ENCODE data around the gene G0S2.

Gene G0S2

DNA sequence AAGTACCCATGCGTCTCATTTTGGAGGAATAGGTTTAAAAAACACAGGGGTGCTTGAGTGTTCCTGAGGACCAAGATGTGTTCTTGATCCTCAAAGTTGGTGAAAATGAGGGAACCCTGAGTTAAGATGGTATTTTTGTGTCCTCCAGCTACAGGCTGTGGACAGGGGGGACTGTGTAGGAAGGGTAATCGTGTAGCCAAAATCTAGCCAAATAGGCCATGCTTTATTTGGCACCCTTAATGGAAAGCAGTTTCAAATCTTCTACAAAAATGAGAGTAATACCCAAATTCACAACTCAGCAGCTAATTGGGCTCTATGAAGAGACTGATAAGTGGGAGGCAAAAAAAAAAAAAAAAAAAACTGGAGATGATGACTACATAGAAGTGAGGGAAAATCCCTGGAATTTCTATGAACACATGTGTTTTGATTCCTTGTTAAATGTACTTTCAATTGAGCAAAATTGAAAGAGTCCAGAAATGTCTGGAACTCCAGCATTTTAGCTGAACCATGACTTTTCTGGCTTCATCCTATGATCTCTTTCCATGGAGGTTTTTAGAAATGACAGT, 29.9 kb downstream of the G0S2 start:
- Histone ChIP-seq H3K4me3 (no peak overlapping the region), H3K9me3 (no peaks in the 10 kb centered on the region), H3K36me3 (replicated peaks) (no peaks in the 10 kb centered on the region), H3K27me3 (ENCODE audit: low read depth) (peaks cover 2% of the 10 kb centered on the region; the same call in 1 of the 2 replicates), H3K4me1 (no peaks in the 10 kb centered on the region)
- in situ Hi-C loops (cut with MboI; ENCODE audit: low sequenced_read_pairs): no loop called here
- no peak for DNase-seq (ENCODE audit: low spot score in 2 of 2)

DNA sequence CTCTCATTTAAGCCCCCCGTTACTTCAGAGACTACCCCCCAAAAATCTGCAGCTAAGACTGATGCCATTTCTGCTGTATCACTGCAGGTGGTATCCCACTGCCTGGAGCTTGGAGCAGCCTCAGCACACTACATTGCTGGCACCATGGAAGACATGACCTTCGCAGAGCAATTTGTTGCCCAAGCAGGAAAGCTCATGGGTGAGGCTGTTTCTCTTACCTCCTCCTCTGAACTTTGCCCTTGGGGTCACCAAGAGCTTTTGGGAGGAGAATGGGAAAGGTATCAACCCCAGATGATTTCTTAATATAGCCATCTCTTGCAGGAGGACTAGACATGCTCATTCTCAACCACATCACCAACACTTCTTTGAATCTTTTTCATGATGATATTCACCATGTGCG, 31.4 kb downstream of the G0S2 start:
- Histone ChIP-seq H3K4me1 (no peaks in the 10 kb centered on the region), H3K9me3 (no peaks in the 10 kb centered on the region), H3K4me3 (no peak overlapping the region), H3K27me3 (ENCODE audit: low read depth) (peaks cover 2% of the 10 kb centered on the region; the same call in 1 of the 2 replicates), H3K36me3 (replicated peaks) (no peaks in the 10 kb centered on the region)
- in situ Hi-C loops (cut with MboI; ENCODE audit: low sequenced_read_pairs): no loop called here
- no peak for DNase-seq (ENCODE audit: low spot score in 2 of 2)

DNA sequence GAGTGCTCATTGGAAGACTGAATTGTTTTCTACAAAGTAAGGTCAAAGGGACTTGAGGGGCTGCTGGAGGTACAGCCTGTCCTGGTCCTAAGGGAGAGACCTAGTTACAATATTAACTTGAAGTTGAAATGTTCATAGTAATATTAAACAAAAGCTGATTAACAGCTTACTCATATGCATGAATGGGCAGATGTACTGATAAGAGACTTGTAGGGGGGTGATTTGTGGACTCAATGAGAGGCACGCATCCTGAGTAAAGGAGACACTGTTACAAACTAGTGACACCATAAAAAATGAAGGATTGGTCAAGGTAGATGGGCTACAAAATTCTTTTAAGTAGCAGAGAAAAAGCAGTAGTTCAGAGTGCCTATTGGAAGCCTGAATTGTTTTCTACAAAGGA, 32.1 kb downstream of the G0S2 start:
- no peaks in the 10 kb centered on the region for H3K36me3 ChIP-seq (replicated peaks)
- no peak overlapping the region for H3K4me3 ChIP-seq
- DNase-seq (ENCODE audit: low spot score in 2 of 2): no peak
- peaks cover 2% of the 10 kb centered on the region; the same call in 1 of the 2 replicates for H3K27me3 ChIP-seq (ENCODE audit: low read depth)
- no peaks in the 10 kb centered on the region for H3K9me3 ChIP-seq
- in situ Hi-C loops (cut with MboI; ENCODE audit: low sequenced_read_pairs): no loop called here
- no peaks in the 10 kb centered on the region for H3K4me1 ChIP-seq

DNA sequence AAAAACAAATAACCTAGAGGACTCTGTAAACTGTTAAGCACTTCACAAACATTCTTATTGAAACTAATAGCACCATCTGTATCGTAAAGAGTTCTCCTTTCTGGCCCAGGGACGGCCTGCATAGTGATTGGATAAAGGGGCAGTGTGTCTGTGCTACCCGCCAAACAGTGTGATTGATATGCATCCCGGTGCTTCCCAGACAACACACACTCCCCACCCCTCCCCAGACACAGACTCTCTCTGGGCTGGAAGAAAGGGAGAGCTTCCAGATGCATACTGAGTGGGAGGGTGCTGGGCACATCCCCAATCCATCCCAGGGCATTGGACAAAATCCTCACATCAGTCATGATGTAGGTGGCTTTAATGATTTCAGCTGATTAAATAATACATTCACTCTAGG, 33.1 kb downstream of the G0S2 start:
- Histone ChIP-seq H3K4me1 (no peaks in the 10 kb centered on the region), H3K9me3 (no peaks in the 10 kb centered on the region), H3K27me3 (ENCODE audit: low read depth) (peaks cover 2% of the 10 kb centered on the region; the same call in 1 of the 2 replicates), H3K4me3 (no peak overlapping the region), H3K36me3 (replicated peaks) (no peaks in the 10 kb centered on the region)
- in situ Hi-C loops (cut with MboI; ENCODE audit: low sequenced_read_pairs): no loop called here
- DNase-seq (ENCODE audit: low spot score in 2 of 2): no peak

DNA sequence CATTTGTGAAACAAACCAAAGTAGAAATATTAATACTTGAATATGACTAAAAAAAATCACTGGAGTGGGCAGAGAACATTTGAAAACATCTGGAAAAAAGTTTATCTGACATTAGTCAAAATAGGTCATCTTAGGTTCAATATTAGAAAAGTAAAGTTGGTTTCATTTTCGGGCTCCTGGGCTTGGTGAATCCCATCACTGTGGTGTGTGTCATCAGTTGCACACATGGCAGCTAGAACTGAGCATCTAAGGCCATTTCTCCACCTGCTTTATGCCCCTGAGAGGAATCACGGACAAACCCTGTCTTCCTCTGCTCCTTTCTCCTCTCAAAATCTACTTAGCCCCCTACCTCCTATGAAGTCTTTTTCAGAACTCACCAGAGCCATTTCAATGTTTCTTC, 34.9 kb downstream of the G0S2 start:
- in situ Hi-C loops (cut with MboI; ENCODE audit: low sequenced_read_pairs): no loop called here
- DNase-seq (ENCODE audit: low spot score in 2 of 2): no peak
- Histone ChIP-seq H3K36me3 (replicated peaks) (no peaks in the 10 kb centered on the region), H3K9me3 (no peaks in the 10 kb centered on the region), H3K27me3 (ENCODE audit: low read depth) (peaks cover 4% of the 10 kb centered on the region), H3K4me1 (no peaks in the 10 kb centered on the region), H3K4me3 (no peak overlapping the region)

DNA sequence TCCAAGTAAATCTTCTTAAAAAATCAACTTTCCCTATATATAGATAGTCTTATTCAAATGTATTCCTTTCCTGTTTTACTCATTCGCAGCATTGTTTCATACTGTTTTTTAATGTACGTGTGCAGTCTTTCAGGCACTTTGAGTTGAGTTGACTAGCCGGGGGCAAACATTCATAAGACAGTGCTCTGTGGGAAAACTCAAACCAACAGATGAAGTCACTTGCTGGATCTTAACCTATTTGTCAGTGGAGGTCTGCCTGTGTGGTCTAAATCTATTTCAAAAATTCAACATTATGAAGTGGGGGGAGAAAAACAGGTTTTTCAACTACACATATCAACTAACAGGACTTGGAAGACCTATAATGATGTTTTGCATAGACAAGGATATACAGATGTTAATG, 35.6 kb downstream of the G0S2 start:
- H3K4me3 ChIP-seq: no peak overlapping the region
- no peaks in the 10 kb centered on the region for H3K36me3 ChIP-seq (replicated peaks)
- no peak for DNase-seq (ENCODE audit: low spot score in 2 of 2)
- in situ Hi-C loops (cut with MboI; ENCODE audit: low sequenced_read_pairs): no loop called here
- H3K4me1 ChIP-seq: no peaks in the 10 kb centered on the region
- H3K27me3 ChIP-seq (ENCODE audit: low read depth): peaks cover 4% of the 10 kb centered on the region
- no peaks in the 10 kb centered on the region for H3K9me3 ChIP-seq

DNA sequence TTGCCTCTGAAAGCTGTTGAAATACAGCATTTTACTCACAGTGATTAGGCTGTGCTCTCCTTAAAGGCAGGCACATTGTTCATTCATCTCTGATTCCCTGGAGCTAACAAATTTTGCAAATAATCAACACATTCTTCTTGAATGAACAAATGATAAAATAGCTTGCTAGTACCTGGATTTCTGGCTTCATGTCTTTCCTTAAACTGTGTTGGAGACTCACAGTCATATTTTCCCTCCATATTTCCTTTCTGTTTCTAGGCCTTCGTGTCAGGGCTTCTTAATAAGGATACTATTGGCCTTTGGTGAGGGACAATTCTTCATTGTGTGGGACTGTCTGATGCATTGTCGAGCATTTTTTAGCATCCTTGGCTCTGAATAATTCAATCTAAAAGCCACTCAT, 39.1 kb downstream of the G0S2 start:
- H3K36me3 ChIP-seq (replicated peaks): no peaks in the 10 kb centered on the region
- no peaks in the 10 kb centered on the region for H3K4me1 ChIP-seq
- no peak for DNase-seq (ENCODE audit: low spot score in 2 of 2)
- H3K9me3 ChIP-seq: no peaks in the 10 kb centered on the region
- peaks cover 4% of the 10 kb centered on the region for H3K27me3 ChIP-seq (ENCODE audit: low read depth)
- in situ Hi-C loops (cut with MboI; ENCODE audit: low sequenced_read_pairs): no loop called here
- no peak overlapping the region for H3K4me3 ChIP-seq

DNA sequence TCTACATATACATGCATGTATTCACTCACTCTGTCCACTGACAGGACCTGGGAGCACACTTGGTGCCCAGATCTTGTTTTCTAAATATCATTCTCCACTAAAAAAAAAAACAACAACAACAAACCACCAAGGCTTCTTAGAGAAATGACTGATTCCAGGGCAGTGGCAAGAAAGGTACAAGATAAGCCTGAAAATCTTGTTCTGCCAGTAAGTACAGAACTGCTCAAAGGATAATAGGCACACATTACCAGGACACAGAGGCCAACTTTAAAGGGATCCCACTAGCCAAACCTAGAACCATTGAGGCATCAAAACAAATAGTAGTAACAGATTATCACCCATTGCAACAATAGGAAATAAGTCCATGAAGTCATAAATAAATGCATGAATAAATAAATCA, 40.1 kb downstream of the G0S2 start:
- no peak overlapping the region for H3K4me3 ChIP-seq
- no peaks in the 10 kb centered on the region for H3K4me1 ChIP-seq
- H3K9me3 ChIP-seq: no peaks in the 10 kb centered on the region
- no peaks in the 10 kb centered on the region for H3K36me3 ChIP-seq (replicated peaks)
- DNase-seq (ENCODE audit: low spot score in 2 of 2): no peak
- peaks cover 4% of the 10 kb centered on the region; the same call in 1 of the 2 replicates for H3K27me3 ChIP-seq (ENCODE audit: low read depth)
- in situ Hi-C loops (cut with MboI; ENCODE audit: low sequenced_read_pairs): no loop called here

DNA sequence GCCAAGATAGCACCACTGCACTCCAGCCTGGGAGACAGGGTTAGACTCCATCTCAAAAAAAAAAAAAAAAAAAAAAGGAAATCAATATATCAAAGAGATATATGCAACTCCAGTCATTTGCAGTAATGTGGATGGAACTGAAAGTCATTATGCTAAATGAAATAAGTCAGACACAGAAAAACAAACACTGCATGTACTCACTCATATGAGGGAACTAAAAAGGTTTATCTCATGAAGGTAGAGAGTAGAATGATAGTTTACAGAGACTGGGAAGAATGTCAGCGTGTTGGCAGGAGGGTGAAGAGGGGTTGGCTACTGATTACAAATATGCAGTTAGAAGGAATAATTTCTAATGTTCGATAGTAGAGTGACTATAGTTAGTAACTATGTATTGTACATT, 42.6 kb downstream of the G0S2 start:
- in situ Hi-C loops (cut with MboI; ENCODE audit: low sequenced_read_pairs): no loop called here
- Histone ChIP-seq H3K27me3 (ENCODE audit: low read depth) (peaks cover 4% of the 10 kb centered on the region; the same call in 1 of the 2 replicates), H3K36me3 (replicated peaks) (no peaks in the 10 kb centered on the region)

DNA sequence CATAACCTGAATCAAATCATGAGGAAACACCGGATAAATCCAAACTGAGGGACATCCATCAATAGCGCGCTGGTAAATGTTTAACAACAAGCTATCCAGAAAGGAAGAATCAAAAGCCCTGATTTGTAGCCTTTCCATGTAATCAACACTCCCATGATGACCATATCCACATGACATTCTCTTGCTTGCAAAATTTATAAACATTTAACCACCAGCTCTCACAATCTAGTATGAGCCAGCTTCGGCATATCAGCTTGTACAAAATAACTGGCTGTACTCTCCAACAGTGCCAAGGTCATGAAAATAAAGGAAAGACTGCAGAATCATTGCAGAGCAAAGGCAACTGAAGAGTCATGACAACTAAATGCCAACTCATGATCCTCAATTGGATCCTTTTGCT, 45.1 kb downstream of the G0S2 start:
- in situ Hi-C loops (cut with MboI; ENCODE audit: low sequenced_read_pairs): no loop called here
- Histone ChIP-seq H3K4me3 (no peak overlapping the region), H3K4me1 (no peaks in the 10 kb centered on the region), H3K27me3 (ENCODE audit: low read depth) (no peaks in the 10 kb centered on the region), H3K36me3 (replicated peaks) (no peaks in the 10 kb centered on the region), H3K9me3 (no peaks in the 10 kb centered on the region)
- DNase-seq (ENCODE audit: low spot score in 2 of 2): no peak

More for the DNA sequence above, 42.6 kb downstream of the G0S2 start:
- H3K9me3 ChIP-seq: no peaks in the 10 kb centered on the region
- DNase-seq (ENCODE audit: low spot score in 2 of 2): no peak
- no peak overlapping the region for H3K4me3 ChIP-seq
- H3K4me1 ChIP-seq: no peaks in the 10 kb centered on the region

DNA sequence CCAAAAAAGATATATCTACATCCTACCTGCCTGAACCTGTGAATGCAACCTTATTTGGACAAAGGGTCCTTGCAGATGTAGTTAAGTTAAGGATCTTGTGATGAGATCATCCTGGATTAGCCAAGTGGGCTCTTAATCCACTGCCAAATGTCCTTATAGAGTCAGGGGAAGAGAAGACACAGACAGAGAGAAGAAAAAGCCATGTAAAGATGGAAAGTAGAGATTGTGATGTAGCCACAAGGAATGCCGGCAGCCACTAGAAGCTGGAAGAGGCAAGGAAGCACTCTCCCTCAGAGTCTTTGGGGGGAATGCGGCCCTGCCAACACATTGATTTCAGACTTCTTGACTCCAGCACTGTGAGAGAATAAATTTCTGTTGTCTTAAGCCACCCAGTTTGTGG, 45.6 kb downstream of the G0S2 start:
- Histone ChIP-seq H3K27me3 (ENCODE audit: low read depth) (no peaks in the 10 kb centered on the region), H3K9me3 (no peaks in the 10 kb centered on the region), H3K36me3 (replicated peaks) (no peaks in the 10 kb centered on the region), H3K4me3 (no peak overlapping the region), H3K4me1 (no peaks in the 10 kb centered on the region)
- in situ Hi-C loops (cut with MboI; ENCODE audit: low sequenced_read_pairs): no loop called here
- no peak for DNase-seq (ENCODE audit: low spot score in 2 of 2)

DNA sequence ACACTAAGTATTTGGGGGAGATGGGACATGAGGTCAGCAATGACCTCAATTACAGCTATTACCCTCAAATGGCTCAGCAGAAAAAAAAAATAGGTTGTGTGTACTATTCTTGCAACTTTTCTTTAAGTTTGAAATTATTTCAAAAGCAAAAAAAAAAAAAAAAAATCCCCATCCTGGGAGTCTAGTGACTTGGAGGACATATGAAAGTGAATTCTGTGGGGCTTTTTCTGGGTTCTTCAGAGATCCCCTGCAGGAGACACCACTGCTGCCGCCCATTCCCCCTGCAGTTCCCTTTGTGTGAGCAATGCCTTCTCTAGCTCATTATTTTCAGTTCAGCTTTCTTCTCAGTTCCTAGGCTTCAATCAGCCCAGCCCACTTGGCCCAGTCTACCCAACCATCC, 46.1 kb downstream of the G0S2 start:
- in situ Hi-C loops (cut with MboI; ENCODE audit: low sequenced_read_pairs): no loop called here
- H3K27me3 ChIP-seq (ENCODE audit: low read depth): no peaks in the 10 kb centered on the region
- no peaks in the 10 kb centered on the region for H3K4me1 ChIP-seq
- H3K36me3 ChIP-seq (replicated peaks): no peaks in the 10 kb centered on the region
- no peak overlapping the region for H3K4me3 ChIP-seq
- no peak for DNase-seq (ENCODE audit: low spot score in 2 of 2)
- H3K9me3 ChIP-seq: no peaks in the 10 kb centered on the region

DNA sequence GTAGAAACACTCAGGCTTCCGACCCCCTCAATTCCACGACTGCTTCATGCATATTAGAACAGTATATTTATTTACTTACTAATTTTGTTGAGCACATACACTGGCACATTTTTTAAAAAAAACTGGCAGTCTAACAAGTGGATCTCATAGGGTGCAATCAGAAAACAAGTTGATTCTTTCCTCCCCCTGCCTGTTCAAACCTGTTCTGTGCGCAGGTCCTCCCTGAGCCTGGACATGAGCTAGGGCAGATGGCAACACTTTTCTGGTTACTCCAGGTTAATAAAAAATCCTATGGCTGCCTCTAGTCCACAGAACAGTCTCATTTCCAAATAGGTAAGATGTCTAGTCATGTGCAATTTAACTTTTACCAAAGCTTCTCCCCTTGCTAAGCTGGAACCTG, 48.1 kb downstream of the G0S2 start:
- Histone ChIP-seq H3K4me1 (no peaks in the 10 kb centered on the region), H3K36me3 (replicated peaks) (no peaks in the 10 kb centered on the region)
- in situ Hi-C loops (cut with MboI; ENCODE audit: low sequenced_read_pairs): no loop called here

DNA sequence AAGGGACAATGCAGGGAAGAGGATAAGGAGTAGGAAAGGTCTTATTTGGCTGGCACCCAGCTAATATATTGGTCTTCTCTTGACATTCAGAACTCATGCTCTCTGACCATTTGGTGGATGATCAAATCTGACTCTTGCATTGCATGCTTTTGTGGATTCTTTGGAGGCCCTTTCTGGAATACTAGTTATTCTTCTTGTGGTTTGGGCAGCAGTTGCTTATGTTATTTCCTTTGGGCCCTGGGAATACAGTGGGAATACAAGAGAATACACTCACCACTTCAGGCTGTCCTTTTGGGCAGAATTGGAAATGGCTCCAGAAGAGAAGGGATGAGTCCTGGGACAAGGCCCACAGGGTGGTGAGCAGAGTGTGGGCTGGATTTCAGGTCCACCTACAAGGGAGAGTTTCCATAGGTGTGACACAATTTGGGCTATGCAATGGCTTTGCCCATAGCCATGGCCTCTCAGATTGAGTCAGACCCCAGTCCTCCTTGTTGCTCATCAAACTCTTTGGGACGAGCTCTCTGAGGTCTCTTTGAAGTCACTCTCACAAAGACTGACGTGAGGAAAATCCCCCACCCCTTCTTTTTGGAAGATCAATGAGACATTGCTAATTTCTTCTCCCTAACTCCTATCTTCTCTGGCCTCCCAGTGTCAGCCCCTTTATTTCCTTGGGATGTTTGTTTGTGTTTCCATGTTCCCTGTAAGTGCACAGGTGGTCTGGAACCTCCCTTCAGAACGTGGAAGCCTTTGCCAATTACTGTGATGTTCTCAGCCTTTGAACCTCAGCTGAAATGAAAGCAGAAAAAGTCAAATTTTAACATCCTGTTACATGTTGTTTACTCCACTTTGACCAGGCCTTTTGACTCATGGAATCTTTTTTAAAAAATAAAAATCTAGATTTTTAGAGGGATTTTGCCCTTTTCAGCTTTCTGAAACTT, 48.8 kb downstream of the G0S2 start:
- Histone ChIP-seq H3K9me3 (no peaks in the 10 kb centered on the region), H3K36me3 (replicated peaks) (no peaks in the 10 kb centered on the region), H3K4me3 (no peak overlapping the region), H3K4me1 (no peaks in the 10 kb centered on the region), H3K27me3 (ENCODE audit: low read depth) (no peaks in the 10 kb centered on the region)
- DNase-seq (ENCODE audit: low spot score in 2 of 2): no peak
- in situ Hi-C loops (cut with MboI; ENCODE audit: low sequenced_read_pairs): no loop called here

More for the DNA sequence above, 48.1 kb downstream of the G0S2 start:
- no peaks in the 10 kb centered on the region for H3K9me3 ChIP-seq
- no peak overlapping the region for H3K4me3 ChIP-seq
- no peaks in the 10 kb centered on the region for H3K27me3 ChIP-seq (ENCODE audit: low read depth)
- DNase-seq (ENCODE audit: low spot score in 2 of 2): no peak
